NCI-H510A treated with DMSO at 0.1 percent for 48 hours (cell line): ENCODE data around the gene SLC45A3.

Source experiments
- DNase-seq: peaks from one replicate; lab custom pipeline; 2025; lab: John Stamatoyannopoulos, UW

Gene SLC45A3

GRCh38 chr1:205700865-205701401 is 20.6 kb upstream of the SLC45A3 start:
- no peak for DNase-seq

DNA sequence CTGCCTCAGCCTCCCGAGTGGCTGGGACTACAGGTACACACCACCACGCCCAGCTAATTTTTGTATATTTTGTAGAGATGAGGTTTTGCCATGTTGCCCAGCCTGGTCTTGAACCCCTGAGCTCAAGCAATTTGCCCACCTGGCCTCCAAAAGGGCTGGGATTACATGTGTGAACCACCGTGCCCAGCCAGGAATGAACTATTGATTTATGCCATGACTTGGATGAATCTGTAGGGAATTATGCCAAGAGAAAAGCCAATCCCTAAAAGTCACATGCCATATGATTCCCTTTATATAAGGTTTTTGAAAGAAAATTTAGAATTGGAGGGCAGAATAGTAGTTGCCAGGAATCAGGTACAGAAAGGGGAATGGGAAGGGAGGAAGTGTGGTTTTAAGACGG is 19.1 kb upstream of the SLC45A3 start:
- no peak for DNase-seq

DNA sequence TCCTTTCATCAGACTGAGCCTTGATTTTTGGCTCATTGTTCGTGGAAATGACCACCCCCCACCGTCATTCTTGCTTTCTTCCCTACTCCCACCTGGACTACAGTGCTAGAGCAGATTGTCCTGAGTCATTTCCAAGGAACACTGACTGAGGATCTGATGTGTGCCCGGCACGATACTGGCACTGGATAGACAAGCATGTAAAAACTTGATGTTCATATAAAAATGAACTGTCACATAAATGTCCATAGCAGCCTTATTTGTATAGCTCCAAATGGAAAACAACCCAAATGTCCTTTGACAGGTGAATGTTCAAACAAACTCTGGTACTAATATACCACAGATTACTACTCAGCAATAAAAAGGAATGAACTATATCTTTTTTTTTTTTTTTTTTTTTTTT is 18.6 kb upstream of the SLC45A3 start:
- no peak for DNase-seq

DNA sequence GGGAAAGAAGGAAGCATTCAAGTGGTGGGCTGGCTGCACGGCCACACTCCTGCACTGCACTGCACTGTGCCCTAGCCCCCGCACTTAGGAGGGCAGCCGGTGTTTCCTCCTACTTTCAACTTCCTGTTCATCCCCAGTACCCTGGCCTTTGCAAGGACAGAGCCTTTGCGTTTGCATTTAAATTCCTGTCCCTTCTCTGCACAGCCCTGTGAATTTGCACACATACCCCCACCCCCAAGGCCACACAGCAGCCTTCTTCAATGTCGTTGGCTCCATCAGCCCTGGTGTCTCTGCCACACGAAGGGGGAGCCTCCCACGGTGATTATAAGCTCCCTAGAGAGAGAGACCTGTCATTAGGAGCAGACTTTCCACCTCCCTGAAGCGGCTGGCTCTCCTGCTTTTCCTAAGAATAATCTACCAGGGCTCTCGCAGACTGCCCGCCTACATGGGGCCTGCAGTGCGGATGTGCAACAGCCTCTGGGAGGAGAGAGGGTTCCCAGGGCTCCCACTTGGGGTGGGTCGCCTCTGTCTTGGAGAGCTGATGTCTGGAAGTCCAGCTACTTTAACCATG is 13.2 kb upstream of the SLC45A3 start:
- DNase-seq = no peak

- DNase-seq = no peak
These were observed 12.1 kb upstream of the SLC45A3 start for GRCh38 chr1:205692423-205692822.

- DNase-seq = no peak
These were observed 9.9 kb upstream of the SLC45A3 start for GRCh38 chr1:205690122-205690756.

- DNase-seq = no peak
These were observed 9.2 kb upstream of the SLC45A3 start for GRCh38 chr1:205689479-205689878.

- DNase-seq = no peak
These were observed 8.1 kb upstream of the SLC45A3 start for GRCh38 chr1:205688171-205689080.

DNA sequence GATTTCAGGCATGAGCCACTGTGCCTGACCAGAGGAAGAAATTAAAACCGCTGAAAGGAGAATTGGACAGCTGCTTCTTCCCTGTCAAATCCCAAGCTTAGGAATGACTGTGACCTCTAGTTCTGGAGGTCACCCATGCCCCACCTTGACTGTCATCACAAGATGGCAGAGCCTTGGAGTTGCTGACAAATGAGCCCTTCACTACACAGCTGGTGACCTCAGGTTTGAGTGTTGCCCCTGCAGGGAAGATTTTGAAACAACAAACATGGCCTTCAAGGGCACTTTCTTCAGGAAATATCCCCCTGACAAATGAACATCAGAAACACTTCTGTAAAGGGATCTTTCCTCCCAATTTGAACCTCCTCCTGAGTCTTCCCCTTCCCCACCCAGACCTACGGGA is 6.9 kb upstream of the SLC45A3 start:
- DNase-seq = no peak

GRCh38 chr1:205681364-205681763 is 1.1 kb upstream of the SLC45A3 start:
- no peak for DNase-seq

DNA sequence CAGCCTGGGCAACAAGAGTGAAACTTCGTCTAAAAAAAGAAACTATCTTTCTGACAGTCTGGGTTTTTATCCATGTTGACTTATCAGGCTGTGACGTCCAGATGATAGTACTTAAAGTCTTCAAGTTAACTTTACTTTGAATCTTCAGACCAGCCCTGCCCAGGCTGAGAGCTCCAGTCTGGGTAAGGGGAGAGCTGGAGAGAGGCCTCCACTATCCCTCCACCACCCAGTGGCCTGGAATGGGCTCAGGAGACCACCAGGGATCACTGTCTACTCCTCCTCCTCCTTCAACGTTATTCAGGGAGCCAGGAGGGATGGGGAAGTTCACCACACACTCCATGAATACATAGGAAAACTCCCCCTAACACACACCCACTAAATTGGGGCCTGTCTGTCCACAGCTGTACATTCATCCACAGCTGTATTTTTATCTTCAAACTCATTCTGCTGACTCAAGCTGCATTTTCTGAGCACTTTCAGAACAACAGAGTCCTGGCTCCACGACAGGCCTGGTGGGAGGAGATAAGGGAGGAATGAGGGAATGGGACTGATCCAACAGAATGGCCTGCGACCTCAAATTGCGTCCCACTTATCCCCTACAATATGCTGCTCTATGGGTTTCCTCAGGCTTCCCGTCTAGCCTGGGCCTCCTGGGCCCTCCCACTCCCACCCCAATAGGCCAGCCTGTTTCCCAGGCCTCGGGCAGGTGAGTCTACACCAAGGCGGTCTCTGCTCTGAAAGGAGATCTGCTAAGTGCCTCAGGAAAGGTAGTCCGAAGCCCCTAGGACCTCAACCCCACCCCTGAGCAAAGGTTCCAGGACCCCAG is 1.8 kb downstream of the SLC45A3 start:
- no peak for DNase-seq

DNA sequence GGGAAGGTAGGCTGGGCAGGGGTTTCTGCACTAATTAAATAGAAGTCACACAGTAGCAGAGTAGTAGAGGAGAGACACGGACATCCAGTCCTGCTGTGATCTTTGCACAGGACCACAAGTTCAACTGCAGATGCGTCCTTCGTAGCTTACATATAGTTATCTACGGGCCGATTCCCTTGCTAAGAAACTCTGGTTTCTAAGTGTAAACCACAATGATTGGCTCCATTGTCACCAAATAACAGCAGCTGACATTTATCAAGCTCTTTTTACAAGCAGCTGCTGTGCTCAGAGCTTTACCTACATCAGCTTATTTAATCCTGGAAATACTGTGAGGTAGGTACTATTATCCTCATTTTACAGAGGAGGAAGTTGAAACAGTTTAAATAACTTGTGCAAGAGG is 3.1 kb downstream of the SLC45A3 start:
- DNase-seq = peak; percentile 13

DNA sequence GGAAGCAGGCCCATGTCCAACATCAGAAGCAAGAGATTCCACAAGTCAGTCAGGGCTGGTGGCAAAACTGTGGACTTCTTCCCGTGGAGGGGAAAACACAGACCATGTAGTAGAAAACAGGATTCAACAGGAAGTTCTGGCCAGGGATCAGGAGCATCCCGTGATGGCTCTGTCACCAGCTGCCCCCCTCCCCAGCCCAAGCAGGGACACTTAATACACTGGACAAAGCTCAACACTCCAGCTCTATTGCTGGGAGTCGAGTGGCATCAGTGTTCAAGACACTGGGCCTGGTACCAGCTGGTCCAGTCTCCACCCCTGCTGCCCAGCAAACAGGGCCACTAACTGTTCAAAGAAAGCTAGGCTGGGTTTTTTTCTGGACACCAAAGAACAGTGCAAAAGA is 3.7 kb downstream of the SLC45A3 start:
- DNase-seq = no peak

DNA sequence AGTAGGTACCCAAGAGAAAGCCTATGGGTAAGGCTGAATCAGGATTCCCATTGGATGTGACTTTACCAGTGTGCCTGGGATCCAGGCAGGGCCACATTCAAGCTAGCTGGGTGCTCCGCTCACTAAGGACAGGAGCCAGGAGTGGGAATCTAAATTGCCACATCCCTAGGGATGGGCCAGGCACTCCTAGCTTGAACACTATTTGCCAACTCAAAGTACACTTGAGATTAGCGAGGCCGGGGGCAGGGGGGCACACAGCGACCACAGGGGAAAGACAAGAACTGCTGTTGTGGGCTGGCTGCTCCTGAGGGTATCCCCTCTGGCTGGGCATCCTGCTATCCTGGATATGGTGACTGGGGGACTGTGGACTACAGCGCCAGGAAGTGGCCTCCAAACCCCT is 4.3 kb downstream of the SLC45A3 start:
- DNase-seq = no peak

GRCh38 chr1:205675247-205675646 is 5.1 kb downstream of the SLC45A3 start:
- DNase-seq = no peak

- DNase-seq = no peak
These were observed 7.3 kb downstream of the SLC45A3 start for GRCh38 chr1:205672970-205673369.

DNA sequence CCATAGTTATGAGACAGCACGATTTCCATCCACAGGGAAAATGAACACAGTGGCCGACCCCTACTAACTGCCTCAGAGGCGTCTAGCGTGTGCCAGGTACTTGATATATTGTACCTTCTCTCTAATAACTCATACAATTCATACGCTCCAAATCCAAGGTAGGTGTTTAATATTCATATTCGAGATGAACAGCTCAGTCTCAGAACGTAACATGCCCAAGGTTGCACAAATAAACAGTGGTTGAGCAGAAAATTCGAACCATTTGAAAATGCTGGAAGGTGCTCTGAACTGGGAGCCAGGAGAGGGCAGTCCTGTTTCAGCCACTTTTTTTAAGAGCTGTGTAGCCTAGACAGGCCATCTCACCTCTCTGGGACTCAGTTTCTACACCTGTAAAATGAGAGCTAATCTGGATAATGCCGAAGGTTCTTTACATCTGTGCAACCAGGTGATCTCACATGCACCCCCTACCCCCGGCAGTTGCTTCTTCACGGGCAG is 7.9 kb downstream of the SLC45A3 start:
- DNase-seq = no peak

DNA sequence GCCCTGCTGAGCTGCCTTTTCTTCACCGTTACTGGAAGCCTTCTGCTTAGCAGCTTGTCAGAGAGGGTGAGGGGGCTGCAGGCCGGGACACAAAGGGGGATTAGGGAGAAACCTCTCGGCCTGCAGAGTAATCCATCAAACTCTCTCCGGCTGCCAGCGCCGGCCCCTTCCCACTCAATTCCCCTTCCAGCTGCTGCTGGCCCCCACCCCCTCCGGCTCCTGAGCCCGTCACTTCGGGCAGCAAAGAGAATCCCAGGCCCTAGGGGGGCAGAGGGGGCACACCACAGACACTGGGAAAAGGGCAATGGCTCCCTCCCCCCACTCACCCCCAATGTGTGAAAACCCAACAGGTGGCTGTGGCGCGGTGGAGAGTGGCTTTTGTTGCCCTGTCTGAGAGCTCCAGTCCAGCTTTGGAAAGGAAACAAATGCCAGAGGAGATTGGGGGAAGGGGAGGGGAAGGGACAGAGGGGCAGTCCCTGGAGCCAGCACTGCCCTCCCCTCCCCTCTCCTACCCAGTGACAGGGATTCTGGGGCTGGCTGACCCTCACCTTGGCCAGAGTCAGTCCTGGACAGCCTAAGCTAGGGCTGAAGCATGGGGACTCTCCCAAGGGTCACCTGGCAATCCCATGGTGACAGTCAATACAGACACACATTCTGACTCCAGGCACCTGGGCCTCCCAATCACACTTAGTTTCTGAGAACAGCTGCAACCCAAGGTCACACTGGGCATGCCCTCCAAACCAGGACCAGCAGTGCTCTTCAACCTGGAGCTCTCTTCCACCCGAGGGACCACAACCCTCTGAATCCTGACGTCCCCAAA is 9.5 kb downstream of the SLC45A3 start:
- DNase-seq = no peak

- no peak for DNase-seq
These were observed 10.2 kb downstream of the SLC45A3 start for GRCh38 chr1:205670150-205670446.

DNA sequence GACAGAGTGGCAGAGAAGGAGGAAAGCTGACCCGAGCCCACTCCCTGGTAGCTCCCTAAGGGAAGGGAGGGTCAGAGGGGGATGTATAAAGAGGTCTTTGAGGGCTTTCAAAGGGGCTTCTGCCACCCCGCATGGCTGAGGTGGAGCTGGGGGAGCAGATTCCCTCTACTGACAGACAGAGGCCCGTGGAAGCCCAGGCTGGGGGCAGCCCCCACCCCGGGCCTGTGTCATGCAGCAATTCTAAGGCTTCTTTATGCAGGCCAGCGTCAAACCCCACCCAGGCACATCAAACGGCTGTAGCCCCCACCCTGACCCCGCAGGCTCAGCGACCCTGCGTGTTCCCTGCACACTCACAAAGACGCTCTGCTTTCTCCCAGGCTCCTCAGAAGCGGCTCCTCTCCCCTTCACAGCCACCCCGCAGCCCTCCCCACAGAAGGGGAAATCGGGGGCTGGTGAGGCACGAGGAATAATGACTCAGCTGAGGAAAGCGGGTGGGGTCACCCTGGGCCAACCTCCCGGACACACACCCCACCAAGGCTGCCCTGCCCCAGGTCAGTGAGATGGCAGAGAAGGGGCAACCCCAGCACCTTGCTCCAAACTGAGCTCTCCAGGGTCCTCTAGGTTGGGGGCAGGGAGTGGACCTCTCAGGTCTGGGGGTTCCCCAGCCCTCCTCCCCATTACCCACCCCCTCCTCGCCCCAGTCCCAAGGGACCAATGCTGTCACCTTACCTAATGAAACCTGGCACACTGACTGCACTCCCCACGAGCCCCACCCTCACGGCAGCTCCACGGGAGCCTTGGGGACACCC is 10.8 kb downstream of the SLC45A3 start:
- no peak for DNase-seq
